Gastrocnemius medialis (tissue), 4 donors: Measurements from ENCODE around the gene GNAI1.

Experiments
- CTCF ChIP-seq, 5 experiments: fragments of 450-650 bp in 3 of 5; fragments of 200-600 bp in 2 of 5; sonication (generic) in 2 of 5; IDR thresholded peaks in 4 of 5; conservative IDR thresholded peaks in 1 of 5; 1 replicate in 4 of 5; 2 replicates in 1 of 5; pipeline ENCODE4 v1.5.1; 2016 to 2019; ENCODE audit warnings: antibody characterized with exemption in 5 of 5, mild to moderate bottlenecking in 3 of 5, moderate library complexity in 3 of 5
- POLR2A ChIP-seq, 2 donors: fragments of 450-650 bp; IDR thresholded peaks; one replicate each; pipeline ENCODE4 v1.6.1; 2017; ENCODE audit warnings: antibody characterized with exemption in 2 of 2, mild to moderate bottlenecking in 2 of 2, moderate library complexity in 2 of 2

GRCh38 chr7:80150611-80151273 is 16.1 kb downstream of the GNAI1 start:
- TF ChIP-seq POLR2A (IDR thresholded peaks at IDR 0.05) (no peak), CTCF (IDR thresholded peaks at IDR 0.05 in 4 of 5, conservative IDR thresholded peaks at IDR 0.05 in 1 of 5) (no peak)
